ENCODE results near the gene FREM1. TPM values are rescaled to one million over a fixed set of nuclear protein-coding genes. Genes with fewer than 3 reads are reported as not detected.

Gene FREM1
- polyA plus RNA-seq, 1 donor from 2014 or later: 2.3 TPM

DNA sequence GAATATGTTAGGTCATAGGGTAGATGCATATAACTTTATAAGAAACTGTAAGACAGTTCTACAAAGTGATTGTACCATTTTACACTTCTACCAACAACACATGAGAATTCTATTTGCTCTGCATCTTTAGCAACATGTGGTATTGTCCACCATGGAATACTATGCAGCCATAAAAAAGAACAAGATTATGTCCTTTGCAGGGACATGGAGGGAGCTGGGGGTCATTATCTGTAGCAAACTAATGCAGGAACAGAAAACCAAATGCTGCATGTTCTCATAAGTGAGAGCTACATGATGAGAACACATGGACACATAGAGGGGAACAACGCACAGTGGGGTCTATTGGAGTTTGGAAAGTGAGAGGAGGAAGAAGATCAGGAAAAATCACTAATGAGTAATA lies 165.5 kb downstream of the FREM1 start:
- Histone ChIP-seq H2AFZ (ENCODE audit: low read depth, low read length) (no peak overlapping the region), H3K4me3 (ENCODE audit: low read length) (no peak overlapping the region), H3K4me2 (ENCODE audit: low read length) (no peak overlapping the region), H3F3A (ENCODE audit: insufficient read depth, low read length, poor library complexity, severe bottlenecking) (no peaks in the 10 kb centered on the region), H3K9ac (ENCODE audit: low read length) (no peak overlapping the region), H3K9me3 (ENCODE audit: low read length) (no peaks in the 10 kb centered on the region), H3K9me2 (ENCODE audit: insufficient read depth, low read length) (no peaks in the 10 kb centered on the region), H3K36me3 (ENCODE audit: insufficient read depth, low read length) (no peaks in the 10 kb centered on the region), H3K79me2 (replicated peaks; ENCODE audit: insufficient read depth, low read length) (no peaks in the 10 kb centered on the region), H3K27ac (ENCODE audit: low read length) (no peak overlapping the region), H4K20me1 (ENCODE audit: insufficient read depth) (no peaks in the 10 kb centered on the region), H3K27me3 (ENCODE audit: insufficient read depth, low read depth, low read length) (no peaks in the 10 kb centered on the region)
- TF ChIP-seq, protein P1, sequence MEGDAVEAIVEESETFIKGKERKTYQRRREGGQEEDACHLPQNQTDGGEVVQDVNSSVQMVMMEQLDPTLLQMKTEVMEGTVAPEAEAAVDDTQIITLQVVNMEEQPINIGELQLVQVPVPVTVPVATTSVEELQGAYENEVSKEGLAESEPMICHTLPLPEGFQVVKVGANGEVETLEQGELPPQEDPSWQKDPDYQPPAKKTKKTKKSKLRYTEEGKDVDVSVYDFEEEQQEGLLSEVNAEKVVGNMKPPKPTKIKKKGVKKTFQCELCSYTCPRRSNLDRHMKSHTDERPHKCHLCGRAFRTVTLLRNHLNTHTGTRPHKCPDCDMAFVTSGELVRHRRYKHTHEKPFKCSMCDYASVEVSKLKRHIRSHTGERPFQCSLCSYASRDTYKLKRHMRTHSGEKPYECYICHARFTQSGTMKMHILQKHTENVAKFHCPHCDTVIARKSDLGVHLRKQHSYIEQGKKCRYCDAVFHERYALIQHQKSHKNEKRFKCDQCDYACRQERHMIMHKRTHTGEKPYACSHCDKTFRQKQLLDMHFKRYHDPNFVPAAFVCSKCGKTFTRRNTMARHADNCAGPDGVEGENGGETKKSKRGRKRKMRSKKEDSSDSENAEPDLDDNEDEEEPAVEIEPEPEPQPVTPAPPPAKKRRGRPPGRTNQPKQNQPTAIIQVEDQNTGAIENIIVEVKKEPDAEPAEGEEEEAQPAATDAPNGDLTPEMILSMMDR (IDR thresholded peaks at IDR 0.05; ENCODE audit: poor library complexity, severe bottlenecking): no peak
- TF ChIP-seq SMC3 (conservative IDR thresholded peaks at IDR 0.05; ENCODE audit: poor library complexity) (no peak), EP300 (conservative IDR thresholded peaks at IDR 0.05; ENCODE audit: poor library complexity, severe bottlenecking) (no peak), POLR2AphosphoS5 (IDR thresholded peaks at IDR 0.05) (no peak), TAF1 (IDR thresholded peaks at IDR 0.05; ENCODE audit: low read depth) (no peak), RAD21 (conservative IDR thresholded peaks at IDR 0.05) (no peak), MXI1 (conservative IDR thresholded peaks at IDR 0.05; ENCODE audit: poor library complexity, severe bottlenecking) (no peak), EZH2 (IDR thresholded peaks at IDR 0.05; ENCODE audit: borderline replicate concordance, insufficient read depth, low read length, poor library complexity, severe bottlenecking) (no peak)
- TF ChIP-seq, protein P2, sequence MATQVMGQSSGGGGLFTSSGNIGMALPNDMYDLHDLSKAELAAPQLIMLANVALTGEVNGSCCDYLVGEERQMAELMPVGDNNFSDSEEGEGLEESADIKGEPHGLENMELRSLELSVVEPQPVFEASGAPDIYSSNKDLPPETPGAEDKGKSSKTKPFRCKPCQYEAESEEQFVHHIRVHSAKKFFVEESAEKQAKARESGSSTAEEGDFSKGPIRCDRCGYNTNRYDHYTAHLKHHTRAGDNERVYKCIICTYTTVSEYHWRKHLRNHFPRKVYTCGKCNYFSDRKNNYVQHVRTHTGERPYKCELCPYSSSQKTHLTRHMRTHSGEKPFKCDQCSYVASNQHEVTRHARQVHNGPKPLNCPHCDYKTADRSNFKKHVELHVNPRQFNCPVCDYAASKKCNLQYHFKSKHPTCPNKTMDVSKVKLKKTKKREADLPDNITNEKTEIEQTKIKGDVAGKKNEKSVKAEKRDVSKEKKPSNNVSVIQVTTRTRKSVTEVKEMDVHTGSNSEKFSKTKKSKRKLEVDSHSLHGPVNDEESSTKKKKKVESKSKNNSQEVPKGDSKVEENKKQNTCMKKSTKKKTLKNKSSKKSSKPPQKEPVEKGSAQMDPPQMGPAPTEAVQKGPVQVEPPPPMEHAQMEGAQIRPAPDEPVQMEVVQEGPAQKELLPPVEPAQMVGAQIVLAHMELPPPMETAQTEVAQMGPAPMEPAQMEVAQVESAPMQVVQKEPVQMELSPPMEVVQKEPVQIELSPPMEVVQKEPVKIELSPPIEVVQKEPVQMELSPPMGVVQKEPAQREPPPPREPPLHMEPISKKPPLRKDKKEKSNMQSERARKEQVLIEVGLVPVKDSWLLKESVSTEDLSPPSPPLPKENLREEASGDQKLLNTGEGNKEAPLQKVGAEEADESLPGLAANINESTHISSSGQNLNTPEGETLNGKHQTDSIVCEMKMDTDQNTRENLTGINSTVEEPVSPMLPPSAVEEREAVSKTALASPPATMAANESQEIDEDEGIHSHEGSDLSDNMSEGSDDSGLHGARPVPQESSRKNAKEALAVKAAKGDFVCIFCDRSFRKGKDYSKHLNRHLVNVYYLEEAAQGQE (IDR thresholded peaks at IDR 0.05; ENCODE audit: borderline replicate concordance): no peak

DNA sequence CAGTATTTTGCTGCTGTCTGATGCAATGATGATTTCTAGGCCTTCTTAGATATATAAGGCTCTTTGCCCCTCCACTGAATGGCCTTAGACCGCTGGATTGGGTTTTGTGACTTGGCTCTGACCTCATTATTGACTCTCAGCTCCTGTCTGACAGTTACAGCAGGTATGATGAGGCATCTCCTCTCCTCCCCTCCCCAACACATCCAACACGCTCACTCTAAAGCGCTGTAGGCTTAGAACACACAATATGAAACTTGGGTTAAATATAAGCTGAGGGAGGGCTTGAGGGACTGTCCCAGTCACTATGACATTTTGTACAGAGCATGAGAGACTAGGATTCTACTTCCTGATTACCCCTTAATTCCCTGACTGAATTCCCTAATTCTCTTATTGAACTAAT lies 168.9 kb downstream of the FREM1 start:
- Histone ChIP-seq H4K20me1 (ENCODE audit: insufficient read depth) (no peaks in the 10 kb centered on the region), H3K9me2 (ENCODE audit: insufficient read depth, low read length) (no peaks in the 10 kb centered on the region), H3F3A (ENCODE audit: insufficient read depth, low read length, poor library complexity, severe bottlenecking) (no peaks in the 10 kb centered on the region), H3K36me3 (ENCODE audit: insufficient read depth, low read length) (no peaks in the 10 kb centered on the region), H3K4me3 (ENCODE audit: low read length) (no peak overlapping the region), H2AFZ (ENCODE audit: low read depth, low read length) (no peak overlapping the region), H3K79me2 (replicated peaks; ENCODE audit: insufficient read depth, low read length) (no peaks in the 10 kb centered on the region), H3K9me3 (ENCODE audit: low read length) (no peaks in the 10 kb centered on the region), H3K27ac (ENCODE audit: low read length) (no peak overlapping the region), H3K4me2 (ENCODE audit: low read length) (no peak overlapping the region), H3K27me3 (ENCODE audit: insufficient read depth, low read depth, low read length) (no peaks in the 10 kb centered on the region), H3K9ac (ENCODE audit: low read length) (no peak overlapping the region)
- no peak for TF ChIP-seq TAF1 (IDR thresholded peaks at IDR 0.05; ENCODE audit: low read depth)
- no peak for TF ChIP-seq POLR2AphosphoS5 (IDR thresholded peaks at IDR 0.05)
- TF ChIP-seq, protein P2 (IDR thresholded peaks at IDR 0.05; ENCODE audit: borderline replicate concordance): no peak
- no peak for TF ChIP-seq RAD21 (conservative IDR thresholded peaks at IDR 0.05)
- no peak for TF ChIP-seq MXI1 (conservative IDR thresholded peaks at IDR 0.05; ENCODE audit: poor library complexity, severe bottlenecking)
- no peak for TF ChIP-seq SMC3 (conservative IDR thresholded peaks at IDR 0.05; ENCODE audit: poor library complexity)

Data from neural cell (in vitro differentiated cells).